ENCODE results near the gene SBK3.

Gene SBK3

DNA sequence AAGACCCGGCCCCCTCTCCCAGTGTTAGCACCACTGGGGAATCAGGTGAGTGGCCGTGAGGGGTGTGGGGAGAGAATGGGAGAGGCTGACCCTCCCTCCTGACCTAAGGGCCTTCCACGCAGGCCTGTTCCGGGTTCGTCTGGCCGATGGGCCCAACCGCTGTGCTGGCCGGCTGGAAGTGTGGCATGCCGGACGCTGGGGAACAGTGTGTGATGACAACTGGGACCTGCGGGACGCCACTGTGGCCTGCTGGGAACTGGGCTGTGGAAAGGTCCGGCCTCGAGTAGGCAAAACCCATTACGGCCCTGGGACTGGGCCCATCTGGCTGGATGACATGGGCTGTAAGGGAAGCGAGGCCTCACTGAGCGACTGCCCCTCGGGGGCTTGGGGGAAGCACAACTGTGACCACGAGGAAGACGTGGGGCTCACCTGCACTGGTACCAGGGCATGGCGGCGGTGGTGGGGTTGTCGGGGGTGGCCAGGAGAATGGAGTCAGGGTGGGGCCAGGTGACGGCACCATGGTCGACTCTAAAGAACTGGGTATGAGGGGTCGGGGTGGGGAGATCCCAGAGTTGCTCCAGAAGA is 44.9 kb downstream of the SBK3 start:
- Histone ChIP-seq H3K4me1 (ENCODE audit: control insufficient read depth, insufficient read depth, low read length) (no peaks in the 10 kb centered on the region), H3K36me3 (ENCODE audit: control insufficient read depth in 2 of 2, insufficient read depth in 1 of 2, low read length in 2 of 2) (no peaks in the 10 kb centered on the region), H3K9me3 (ENCODE audit: control insufficient read depth, insufficient read depth, low read depth, low read length) (no peaks in the 10 kb centered on the region), H3K27ac (ENCODE audit: extremely low read depth, low read depth, low read length) (no peak overlapping the region), H3K4me3 (ENCODE audit: low read depth, low read length) (no peak overlapping the region)
- no peak for TF ChIP-seq ZBTB48 (tag by site-specific recombination; IDR thresholded peaks at IDR 0.05)
- no peak for TF ChIP-seq BCL6B (tag by site-specific recombination; IDR thresholded peaks at IDR 0.05)
- no peak for TF ChIP-seq BCL11B (tag by site-specific recombination; IDR thresholded peaks at IDR 0.05; ENCODE audit: low read depth)
- TF ChIP-seq ZNF280D (tag by site-specific recombination; IDR thresholded peaks at IDR 0.05) = no peak
- TF ChIP-seq ZNF670 (tag by site-specific recombination; IDR thresholded peaks at IDR 0.05; ENCODE audit: low read depth) = no peak
- no peak for TF ChIP-seq ZNF169 (tag by site-specific recombination; IDR thresholded peaks at IDR 0.05)
- no peak for TF ChIP-seq ZNF366 (tag by site-specific recombination; conservative IDR thresholded peaks at IDR 0.05)
- no peak for TF ChIP-seq ZNF140 (tag by site-specific recombination; IDR thresholded peaks at IDR 0.05)
- TF ChIP-seq ZNF624 (tag by site-specific recombination; IDR thresholded peaks at IDR 0.05) = no peak
- TF ChIP-seq ZNF202 (tag by site-specific recombination; IDR thresholded peaks at IDR 0.05; ENCODE audit: borderline replicate concordance) = no peak
- TF ChIP-seq KLF16 (tag by site-specific recombination; IDR thresholded peaks at IDR 0.05) = no peak
- TF ChIP-seq, protein P1, sequence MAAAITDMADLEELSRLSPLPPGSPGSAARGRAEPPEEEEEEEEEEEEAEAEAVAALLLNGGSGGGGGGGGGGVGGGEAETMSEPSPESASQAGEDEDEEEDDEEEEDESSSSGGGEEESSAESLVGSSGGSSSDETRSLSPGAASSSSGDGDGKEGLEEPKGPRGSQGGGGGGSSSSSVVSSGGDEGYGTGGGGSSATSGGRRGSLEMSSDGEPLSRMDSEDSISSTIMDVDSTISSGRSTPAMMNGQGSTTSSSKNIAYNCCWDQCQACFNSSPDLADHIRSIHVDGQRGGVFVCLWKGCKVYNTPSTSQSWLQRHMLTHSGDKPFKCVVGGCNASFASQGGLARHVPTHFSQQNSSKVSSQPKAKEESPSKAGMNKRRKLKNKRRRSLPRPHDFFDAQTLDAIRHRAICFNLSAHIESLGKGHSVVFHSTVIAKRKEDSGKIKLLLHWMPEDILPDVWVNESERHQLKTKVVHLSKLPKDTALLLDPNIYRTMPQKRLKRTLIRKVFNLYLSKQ (tag by site-specific recombination; IDR thresholded peaks at IDR 0.05; ENCODE audit: borderline replicate concordance) = no peak
- TF ChIP-seq SCRT1 (tag by site-specific recombination; IDR thresholded peaks at IDR 0.05; ENCODE audit: borderline replicate concordance) = no peak
- TF ChIP-seq, protein P2, sequence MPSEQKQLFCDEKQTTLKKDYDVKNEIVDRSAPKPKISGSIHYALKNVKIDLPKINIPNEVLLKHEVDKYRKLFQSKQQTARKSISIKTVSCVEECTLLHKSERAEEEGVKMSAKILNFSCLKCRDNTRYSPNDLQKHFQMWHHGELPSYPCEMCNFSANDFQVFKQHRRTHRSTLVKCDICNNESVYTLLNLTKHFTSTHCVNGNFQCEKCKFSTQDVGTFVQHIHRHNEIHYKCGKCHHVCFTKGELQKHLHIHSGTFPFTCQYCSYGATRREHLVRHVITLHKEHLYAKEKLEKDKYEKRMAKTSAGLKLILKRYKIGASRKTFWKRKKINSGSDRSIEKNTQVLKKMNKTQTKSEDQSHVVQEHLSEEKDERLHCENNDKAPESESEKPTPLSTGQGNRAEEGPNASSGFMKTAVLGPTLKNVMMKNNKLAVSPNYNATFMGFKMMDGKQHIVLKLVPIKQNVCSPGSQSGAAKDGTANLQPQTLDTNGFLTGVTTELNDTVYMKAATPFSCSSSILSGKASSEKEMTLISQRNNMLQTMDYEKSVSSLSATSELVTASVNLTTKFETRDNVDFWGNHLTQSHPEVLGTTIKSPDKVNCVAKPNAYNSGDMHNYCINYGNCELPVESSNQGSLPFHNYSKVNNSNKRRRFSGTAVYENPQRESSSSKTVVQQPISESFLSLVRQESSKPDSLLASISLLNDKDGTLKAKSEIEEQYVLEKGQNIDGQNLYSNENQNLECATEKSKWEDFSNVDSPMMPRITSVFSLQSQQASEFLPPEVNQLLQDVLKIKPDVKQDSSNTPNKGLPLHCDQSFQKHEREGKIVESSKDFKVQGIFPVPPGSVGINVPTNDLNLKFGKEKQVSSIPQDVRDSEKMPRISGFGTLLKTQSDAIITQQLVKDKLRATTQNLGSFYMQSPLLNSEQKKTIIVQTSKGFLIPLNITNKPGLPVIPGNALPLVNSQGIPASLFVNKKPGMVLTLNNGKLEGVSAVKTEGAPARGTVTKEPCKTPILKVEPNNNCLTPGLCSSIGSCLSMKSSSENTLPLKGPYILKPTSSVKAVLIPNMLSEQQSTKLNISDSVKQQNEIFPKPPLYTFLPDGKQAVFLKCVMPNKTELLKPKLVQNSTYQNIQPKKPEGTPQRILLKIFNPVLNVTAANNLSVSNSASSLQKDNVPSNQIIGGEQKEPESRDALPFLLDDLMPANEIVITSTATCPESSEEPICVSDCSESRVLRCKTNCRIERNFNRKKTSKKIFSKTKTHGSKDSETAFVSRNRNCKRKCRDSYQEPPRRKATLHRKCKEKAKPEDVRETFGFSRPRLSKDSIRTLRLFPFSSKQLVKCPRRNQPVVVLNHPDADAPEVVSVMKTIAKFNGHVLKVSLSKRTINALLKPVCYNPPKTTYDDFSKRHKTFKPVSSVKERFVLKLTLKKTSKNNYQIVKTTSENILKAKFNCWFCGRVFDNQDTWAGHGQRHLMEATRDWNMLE (tag by site-specific recombination; conservative IDR thresholded peaks at IDR 0.05; ENCODE audit: low read depth) = no peak
- CTCF ChIA-PET = interaction anchor here (0.9 to 12.1 kb wide), 3 partner anchors 15 to 33 kb away, joined by 3 to 152 read pairs (median 4); partner anchors contain the start of gene NAT14
- POLR2A ChIA-PET = interaction anchor here (0.7 kb wide), 1 partner anchor 24 kb away, joined by 3 read pairs; the partner anchor contains the start of gene ZNF628
